CD4-positive, CD25-positive, alpha-beta regulatory T cell (primary cell): Measurements from ENCODE around the gene SUGP2. TPM values are rescaled to one million over a fixed set of nuclear protein-coding genes. Genes with fewer than 3 reads are reported as not detected.

ENCODE experiments used
- ATAC-seq, 2 donors: fragments of 150-1000 bp; cut with Tn5 transposase; one replicate each; pipeline ENCODE4 v1.10.0; 2021; ENCODE audit warnings: low read depth in 2 of 2, moderate number of reproducible peaks in 2 of 2, moderate library complexity in 1 of 2
- DNase-seq, 3 donors: peaks; one replicate each; pipeline versions ENCODE4 v3.0.0 to v3.0.0-alpha.2; 2012 to 2022; ENCODE audit warnings: mixed read lengths in 1 of 3
- H3K27ac ChIP-seq: one replicate; pipeline ENCODE4 v1.7.0; 2013; ENCODE audit warnings: mild to moderate bottlenecking, low read length; ENCODE audit not compliant: insufficient read depth, poor library complexity, severe bottlenecking
- H3K27me3 ChIP-seq: one replicate; pipeline ENCODE4 v1.7.0; 2013; ENCODE audit warnings: low read length; ENCODE audit not compliant: control insufficient read depth, insufficient read depth
- H3K36me3 ChIP-seq: one replicate; pipeline ENCODE4 v1.7.0; 2013; ENCODE audit warnings: mild to moderate bottlenecking, low read length, moderate library complexity; ENCODE audit not compliant: control insufficient read depth, insufficient read depth
- H3K4me1 ChIP-seq: 2 replicates; pipeline ENCODE4 v1.7.0; 2013; ENCODE audit warnings: mild to moderate bottlenecking, low read length; ENCODE audit not compliant: insufficient read depth, control insufficient read depth, poor library complexity, severe bottlenecking
- H3K4me3 ChIP-seq: one replicate; pipeline ENCODE4 v1.7.0; 2013; ENCODE audit warnings: low read depth, mild to moderate bottlenecking, low read length, moderate library complexity
- H3K9me3 ChIP-seq, 2 experiments: 1 replicate in 1 of 2; 2 replicates in 1 of 2; pipeline ENCODE4 v1.7.0; 2013; ENCODE audit warnings: low read length in 2 of 2, mild to moderate bottlenecking in 1 of 2, moderate library complexity in 1 of 2; ENCODE audit not compliant: control insufficient read depth in 2 of 2
- H3K27ac Mint-ChIP-seq, 3 donors: one replicate each; pipeline ENCODE4 v1.8.0; 2020 to 2022; ENCODE audit warnings: mild to moderate bottlenecking in 3 of 3, mixed read lengths in 3 of 3, moderate library complexity in 2 of 3
- H3K27me3 Mint-ChIP-seq: one replicate; pipeline ENCODE4 v1.8.0; 2022; ENCODE audit warnings: mild to moderate bottlenecking, mixed read lengths
- H3K36me3 Mint-ChIP-seq: one replicate; pipeline ENCODE4 v1.8.0; 2020; ENCODE audit warnings: mixed read lengths
- H3K4me1 Mint-ChIP-seq, 4 donors: one replicate each; pipeline ENCODE4 v1.8.0; 2020 to 2022; ENCODE audit warnings: mixed read lengths in 4 of 4, mild to moderate bottlenecking in 1 of 4
- H3K4me3 Mint-ChIP-seq, 4 donors: one replicate each; pipeline ENCODE4 v1.8.0; 2020 to 2022; ENCODE audit warnings: mild to moderate bottlenecking in 4 of 4, mixed read lengths in 4 of 4, moderate library complexity in 3 of 4
- H3K9me3 Mint-ChIP-seq, 7 donors: one replicate each; pipeline ENCODE4 v1.8.0; 2020 to 2022; ENCODE audit warnings: mixed read lengths in 7 of 7, mild to moderate bottlenecking in 3 of 7, moderate library complexity in 2 of 7
- polyA plus RNA-seq, 4 donors: library from polyadenylated mRNA; unstranded; fragments of 300-500 nt; fragmentation: Illumina TruSeq; gene quantifications; one replicate each; pipeline ENCODE4 v1.2.3, GENCODE V29; 2021
- total RNA-seq: library from RNA; stranded (reverse); gene quantifications from one replicate; pipeline ENCODE4 v1.2.3, GENCODE V29; 2022

The SUGP2 gene
- total and polyA plus RNA-seq, 5 donors from 2014 or later, result 6.2 to 131 (median 8.2) TPM

DNA sequence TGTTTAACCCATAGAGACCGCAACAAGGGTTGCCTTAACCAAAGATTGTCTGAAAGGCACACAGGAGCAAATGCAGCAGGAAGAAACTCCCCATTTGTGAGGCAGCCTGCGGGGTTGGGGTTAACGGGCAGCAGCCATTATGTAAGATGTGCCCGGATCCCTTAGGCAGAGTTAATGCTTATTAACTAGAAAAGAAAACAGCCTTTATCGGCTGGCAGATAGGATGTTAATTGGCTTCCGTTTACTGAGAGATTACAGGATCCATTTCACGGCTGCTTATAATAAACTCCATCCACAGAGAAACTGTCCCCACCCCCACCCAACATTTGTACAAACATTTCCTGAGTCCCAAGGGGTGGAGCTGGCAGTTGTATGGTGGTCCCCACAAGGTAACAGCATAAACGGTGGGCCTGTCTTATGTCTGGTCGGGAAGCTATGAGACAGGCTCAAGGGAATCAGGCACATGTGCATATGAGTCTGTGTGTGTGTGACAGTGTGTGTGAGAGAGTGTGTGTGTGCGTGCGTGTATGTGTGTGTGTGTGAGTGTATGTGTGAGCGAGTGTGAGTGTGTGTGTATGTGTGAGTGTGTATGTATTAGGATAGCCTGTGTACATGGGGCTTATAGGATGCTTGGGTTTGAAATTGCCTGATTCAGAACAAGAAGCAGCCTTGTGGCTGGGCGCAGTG lies 41.0 kb upstream of the SUGP2 start:
- Histone ChIP-seq H3K27ac (no peak overlapping the region), H3K4me1 (peaks cover 6% of the 10 kb centered on the region), H3K27me3 (no peaks in the 10 kb centered on the region), H3K9me3 (no peaks in the 10 kb centered on the region), H3K4me3 (no peak overlapping the region), H3K36me3 (peaks cover 17% of the 10 kb centered on the region)
- ATAC-seq (no peak), DNase-seq (no peak)
- H3K27me3 Mint-ChIP-seq, result no peaks in the 10 kb centered on the region
- H3K27ac Mint-ChIP-seq, result peak overlapping the region; percentile 22 to 64 (median 53)
- H3K36me3 Mint-ChIP-seq, result peaks cover 37% of the 10 kb centered on the region
- H3K9me3 Mint-ChIP-seq, result no peaks in the 10 kb centered on the region
- H3K4me1 Mint-ChIP-seq, result peaks cover 0 to 55% (median 33%) of the 10 kb centered on the region in 4 donors
- no peak overlapping the region for H3K4me3 Mint-ChIP-seq

- Mint-ChIP-seq H3K4me3 (no peak overlapping the region), H3K36me3 (peaks cover 34% of the 10 kb centered on the region), H3K9me3 (no peaks in the 10 kb centered on the region), H3K4me1 (peaks cover 6 to 61% (median 36%) of the 10 kb centered on the region in 4 donors), H3K27ac (no peak overlapping the region), H3K27me3 (no peaks in the 10 kb centered on the region)
- ATAC-seq, result no peak
- H3K27me3 ChIP-seq, result no peaks in the 10 kb centered on the region
- peaks cover 29% of the 10 kb centered on the region for H3K4me1 ChIP-seq
- no peaks in the 10 kb centered on the region for H3K9me3 ChIP-seq
- H3K27ac ChIP-seq, result no peak overlapping the region
- no peak for DNase-seq
- peaks cover 12% of the 10 kb centered on the region for H3K36me3 ChIP-seq
- H3K4me3 ChIP-seq, result no peak overlapping the region
Measured at GRCh38 chr19:19071897-19072296, 38.6 kb upstream of the SUGP2 start.

DNA sequence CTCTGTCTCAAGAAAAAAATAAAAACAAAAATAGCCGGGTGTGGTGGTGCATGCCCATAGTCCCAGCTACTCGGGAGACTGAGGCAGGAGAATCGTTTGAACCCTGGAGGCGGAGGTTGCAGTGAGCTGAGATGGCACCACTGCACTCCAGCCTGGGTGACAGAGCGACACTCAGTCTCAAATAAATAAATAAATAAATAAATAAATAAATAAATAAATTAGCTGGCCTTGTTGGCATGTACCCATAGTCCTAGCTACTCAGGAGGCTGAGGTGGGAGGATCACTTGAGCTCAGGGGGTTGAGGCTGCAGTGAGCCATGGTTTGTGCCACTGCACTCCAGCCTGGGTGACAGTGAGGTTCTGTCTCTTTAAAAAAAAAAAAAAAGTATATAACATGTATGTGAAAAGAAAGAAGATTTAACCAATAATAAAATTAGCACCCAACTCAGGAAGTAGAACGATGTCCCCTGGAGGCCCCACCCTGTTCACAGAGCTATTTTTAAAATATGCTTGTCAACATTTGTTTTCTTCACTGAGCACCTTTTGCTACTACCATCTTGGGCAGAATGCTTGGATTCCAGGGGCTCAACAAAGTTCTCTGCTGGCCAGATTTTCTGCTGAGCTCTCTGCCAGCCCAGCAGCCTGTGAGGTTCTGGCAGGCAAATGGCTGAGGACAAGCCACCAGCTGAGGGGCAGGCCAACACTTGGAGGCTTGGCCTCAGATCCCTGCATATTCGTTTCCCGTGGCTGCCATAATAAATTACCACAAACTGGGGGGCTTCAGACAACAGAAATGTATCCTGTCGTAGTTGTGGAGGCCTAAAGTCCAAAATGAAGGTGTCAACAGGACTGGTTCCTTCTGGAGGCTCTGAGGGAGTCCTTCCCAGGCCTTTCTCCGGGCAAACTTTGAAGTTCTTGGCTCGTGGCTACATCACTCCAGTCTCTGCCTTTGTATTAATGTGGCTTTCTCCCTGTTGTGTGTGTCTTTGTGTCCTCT lies 35.6 kb upstream of the SUGP2 start:
- Mint-ChIP-seq H3K36me3 (peaks cover 20% of the 10 kb centered on the region), H3K9me3 (no peaks in the 10 kb centered on the region), H3K4me3 (peak overlapping the region; percentile 58 to 80 (median 70)), H3K27ac (peak overlapping the region; percentile 76 to 89 (median 88)), H3K27me3 (no peaks in the 10 kb centered on the region), H3K4me1 (peaks cover 6 to 61% (median 36%) of the 10 kb centered on the region in 4 donors)
- H3K9me3 ChIP-seq, result no peaks in the 10 kb centered on the region
- H3K27ac ChIP-seq, result peak overlapping the region; percentile 65
- ATAC-seq, result peak in 1 of 2 donors; percentile 22
- H3K4me1 ChIP-seq, result peaks cover 52% of the 10 kb centered on the region
- no peaks in the 10 kb centered on the region for H3K27me3 ChIP-seq
- peak overlapping the region; percentile 61 for H3K4me3 ChIP-seq
- H3K36me3 ChIP-seq, result no peaks in the 10 kb centered on the region
- DNase-seq, result peak in 2 of 3 donors; percentile 55 to 66

DNA sequence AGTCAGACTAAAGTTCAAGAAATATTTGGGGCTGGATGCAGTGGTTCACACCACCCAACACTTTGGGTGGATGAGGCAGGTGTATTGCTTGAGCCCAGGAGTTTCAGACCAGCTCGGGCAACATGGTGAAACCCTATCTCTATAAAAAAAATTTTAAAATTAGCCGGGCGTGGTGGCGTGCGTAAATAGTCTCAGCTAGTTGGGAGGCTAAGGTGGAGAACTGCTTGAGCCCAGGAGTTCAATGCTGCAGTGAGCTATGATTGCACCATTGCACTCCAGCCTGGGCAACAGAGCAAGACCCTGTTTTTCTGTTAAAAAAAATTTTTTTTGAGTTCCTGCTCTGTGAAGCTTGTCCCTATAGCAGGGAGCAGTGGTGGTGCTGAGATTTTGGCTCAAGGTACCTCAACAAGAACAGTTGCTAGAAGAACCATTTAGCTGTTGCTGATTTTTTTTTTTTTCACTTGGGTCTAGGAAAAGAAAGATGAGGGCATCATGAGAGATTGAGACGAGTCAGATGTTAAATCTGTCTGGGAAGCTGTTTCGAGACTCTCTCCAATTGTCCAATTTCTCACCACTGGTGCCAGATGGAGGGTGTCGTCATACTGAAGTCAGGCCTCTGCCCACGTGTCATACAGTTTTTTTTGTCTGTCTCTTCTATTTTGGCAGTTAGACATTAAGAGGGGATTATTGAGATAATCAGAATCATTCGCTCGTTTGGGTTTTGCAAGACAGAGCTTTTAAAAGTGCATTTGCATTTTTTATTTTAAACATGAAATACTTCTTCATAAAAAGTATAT lies 34.2 kb upstream of the SUGP2 start:
- H3K27ac ChIP-seq, result no peak overlapping the region
- Mint-ChIP-seq H3K27ac (peak overlapping the region in 2 of 3 donors; percentile 66 to 83), H3K4me3 (peak overlapping the region; percentile 56 to 80 (median 72)), H3K27me3 (no peaks in the 10 kb centered on the region), H3K36me3 (peaks cover 12% of the 10 kb centered on the region), H3K4me1 (peaks cover 6 to 58% (median 34%) of the 10 kb centered on the region in 4 donors), H3K9me3 (no peaks in the 10 kb centered on the region)
- H3K4me1 ChIP-seq, result peaks cover 59% of the 10 kb centered on the region
- no peaks in the 10 kb centered on the region for H3K27me3 ChIP-seq
- no peak overlapping the region for H3K4me3 ChIP-seq
- H3K9me3 ChIP-seq, result no peaks in the 10 kb centered on the region
- no peak for DNase-seq
- no peaks in the 10 kb centered on the region for H3K36me3 ChIP-seq
- no peak for ATAC-seq

GRCh38 chr19:19064811-19065745 lies 31.8 kb upstream of the SUGP2 start:
- H3K4me1 Mint-ChIP-seq, result peaks cover 6 to 48% (median 29%) of the 10 kb centered on the region in 4 donors
- peak overlapping the region; percentile 63 to 95 (median 71) for H3K27ac Mint-ChIP-seq
- H3K9me3 ChIP-seq, result no peaks in the 10 kb centered on the region
- peak overlapping the region; percentile 80 to 95 (median 90) for H3K4me3 Mint-ChIP-seq
- H3K4me1 ChIP-seq, result peaks cover 59% of the 10 kb centered on the region
- peaks cover 8% of the 10 kb centered on the region for H3K36me3 Mint-ChIP-seq
- H3K4me3 ChIP-seq, result peak overlapping the region; percentile 85
- H3K27me3 ChIP-seq, result no peaks in the 10 kb centered on the region
- H3K9me3 Mint-ChIP-seq, result no peaks in the 10 kb centered on the region
- DNase-seq, result peak in 2 of 3 donors; percentile 27 to 60
- ATAC-seq, result no peak
- peak overlapping the region; percentile 72 for H3K27ac ChIP-seq
- H3K36me3 ChIP-seq, result no peaks in the 10 kb centered on the region
- no peaks in the 10 kb centered on the region for H3K27me3 Mint-ChIP-seq

GRCh38 chr19:19064098-19064722 lies 30.9 kb upstream of the SUGP2 start:
- peaks cover 0 to 1% (median 0%) of the 10 kb centered on the region in 7 donors for H3K9me3 Mint-ChIP-seq
- H3K27ac ChIP-seq, result peak overlapping the region; percentile 72
- no peaks in the 10 kb centered on the region for H3K27me3 ChIP-seq
- H3K27ac Mint-ChIP-seq, result peak overlapping the region; percentile 56 to 95 (median 63)
- peak overlapping the region; percentile 85 for H3K4me3 ChIP-seq
- H3K4me1 Mint-ChIP-seq, result peaks cover 6 to 41% (median 24%) of the 10 kb centered on the region in 4 donors
- H3K36me3 ChIP-seq, result no peaks in the 10 kb centered on the region
- DNase-seq (no peak), ATAC-seq (peak; percentile 12 to 20)
- H3K4me3 Mint-ChIP-seq, result peak overlapping the region; percentile 80 to 95 (median 90)
- peaks cover 9% of the 10 kb centered on the region for H3K36me3 Mint-ChIP-seq
- H3K9me3 ChIP-seq, result no peaks in the 10 kb centered on the region
- no peaks in the 10 kb centered on the region for H3K27me3 Mint-ChIP-seq
- H3K4me1 ChIP-seq, result peaks cover 52% of the 10 kb centered on the region
